ENCODE measurements around the gene GOLGA8S.
"Not testable (repeated sequence)": the region's sequence is repeated elsewhere in the genome, so short reads cannot be mapped to it uniquely, and the experiment has no call there.

The GOLGA8S gene

GRCh38 chr15:23411841-23412240 is 57.3 kb downstream of the GOLGA8S start:
- DNase-seq (ENCODE audit: extremely low spot score): no peak
- POLR2A ChIA-PET: no interaction called here
- CTCF ChIA-PET: interaction anchor here (0.6 kb wide), 1 partner anchor 12 kb away, joined by 6 read pairs; no protein-coding TSS in a partner anchor
- TF ChIP-seq HDGF (IDR thresholded peaks at IDR 0.05; ENCODE audit: borderline replicate concordance): no peak

- CTCF ChIA-PET; POLR2A ChIA-PET; DNase-seq (ENCODE audit: extremely low spot score): not testable (repeated sequence)
Measured at GRCh38 chr15:23412881-23413600, 58.5 kb downstream of the GOLGA8S start.
